Type B pancreatic cell (in vitro differentiated cells): Measurements from ENCODE around the gene ADPRH. TPM values are rescaled to one million over a fixed set of nuclear protein-coding genes. Genes with fewer than 3 reads are reported as not detected.

Experiments used
- DNase-seq: peaks from one replicate; pipeline ENCODE4 v3.0.0; 2021; ENCODE audit warnings: mixed read lengths; ENCODE audit not compliant: unreplicated experiment; ENCODE audit errors: extremely low spot score
- H3K27ac Mint-ChIP-seq: 2 replicates; pipeline ENCODE4 v1.8.0; 2021; ENCODE audit warnings: mild to moderate bottlenecking, mixed read lengths
- H3K27me3 Mint-ChIP-seq: 2 replicates; pipeline ENCODE4 v1.8.0; 2021; ENCODE audit warnings: mixed read lengths
- H3K36me3 Mint-ChIP-seq: 2 replicates; pipeline ENCODE4 v1.8.0; 2021; ENCODE audit warnings: mixed read lengths
- H3K4me1 Mint-ChIP-seq: one replicate; pipeline ENCODE4 v1.8.0; 2021; ENCODE audit warnings: mixed read lengths; ENCODE audit not compliant: unreplicated experiment
- H3K4me3 Mint-ChIP-seq: 2 replicates; pipeline ENCODE4 v1.8.0; 2021; ENCODE audit warnings: mild to moderate bottlenecking, mixed read lengths
- H3K9me3 Mint-ChIP-seq: 2 replicates; pipeline ENCODE4 v1.8.0; 2021; ENCODE audit warnings: mixed read lengths
- CTCF ChIP-seq: fragments of 200-600 bp; sonication (generic); conservative IDR thresholded peaks from 2 replicates; pipeline ENCODE4 v1.5.0; 2021; ENCODE audit warnings: antibody characterized with exemption, mild to moderate bottlenecking
- total RNA-seq: library from RNA; stranded (reverse); gene quantifications from 2 replicates; pipeline ENCODE4 v1.2.1, GENCODE V29; 2021; ENCODE audit warnings: low replicate concordance

Gene ADPRH
- total RNA-seq, 1 donor from 2014 or later = 2.9 TPM

GRCh38 chr3:119624002-119624720, 44.9 kb downstream of the ADPRH start:
- no peak overlapping the region for H3K27ac Mint-ChIP-seq
- DNase-seq = no peak
- H3K36me3 Mint-ChIP-seq = no peaks in the 10 kb centered on the region
- no peak for TF ChIP-seq CTCF
- no peaks in the 10 kb centered on the region for H3K9me3 Mint-ChIP-seq
- H3K4me1 Mint-ChIP-seq = peaks cover 4% of the 10 kb centered on the region
- H3K4me3 Mint-ChIP-seq = no peak overlapping the region
- H3K27me3 Mint-ChIP-seq = peaks cover 3% of the 10 kb centered on the region

DNA sequence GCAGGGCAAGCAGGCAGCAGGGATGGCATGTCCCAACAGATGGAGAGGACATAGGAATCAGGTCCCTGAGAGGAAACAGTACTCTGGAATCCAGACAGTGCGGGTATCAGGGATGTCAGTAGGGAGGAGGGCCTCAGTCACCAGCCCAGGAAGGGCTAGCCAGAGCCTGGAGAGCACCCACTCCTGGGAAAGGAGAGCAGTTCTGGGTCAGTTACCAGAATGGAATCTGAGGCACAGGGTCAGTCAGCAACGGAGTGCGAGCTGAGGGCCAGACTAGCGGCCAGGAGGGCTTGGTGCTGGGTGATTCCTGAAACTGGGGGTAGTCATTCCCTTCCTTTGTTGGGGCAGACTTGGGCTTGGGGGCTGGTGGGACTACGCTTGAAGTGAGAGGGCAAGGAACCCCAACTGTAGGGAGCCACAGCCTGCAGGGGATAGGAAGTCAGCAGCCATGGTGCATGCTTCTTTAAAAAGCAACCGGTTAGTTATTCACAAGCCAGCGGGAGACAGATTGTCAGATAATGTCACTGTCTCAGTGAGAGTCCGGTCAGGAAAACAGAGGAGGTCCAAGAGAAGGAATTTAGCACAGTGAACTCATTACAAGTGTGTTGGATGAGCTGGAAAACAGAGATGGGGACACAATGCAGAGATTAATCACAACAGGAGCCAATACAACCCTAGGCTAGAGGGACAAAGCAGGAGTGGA, 46.3 kb downstream of the ADPRH start:
- no peaks in the 10 kb centered on the region for H3K9me3 Mint-ChIP-seq
- H3K36me3 Mint-ChIP-seq = no peaks in the 10 kb centered on the region
- H3K4me3 Mint-ChIP-seq = no peak overlapping the region
- H3K27me3 Mint-ChIP-seq = peaks cover 3% of the 10 kb centered on the region
- no peak for TF ChIP-seq CTCF
- H3K27ac Mint-ChIP-seq = peak overlapping the region; percentile 21
- peaks cover 10% of the 10 kb centered on the region for H3K4me1 Mint-ChIP-seq
- DNase-seq = no peak

DNA sequence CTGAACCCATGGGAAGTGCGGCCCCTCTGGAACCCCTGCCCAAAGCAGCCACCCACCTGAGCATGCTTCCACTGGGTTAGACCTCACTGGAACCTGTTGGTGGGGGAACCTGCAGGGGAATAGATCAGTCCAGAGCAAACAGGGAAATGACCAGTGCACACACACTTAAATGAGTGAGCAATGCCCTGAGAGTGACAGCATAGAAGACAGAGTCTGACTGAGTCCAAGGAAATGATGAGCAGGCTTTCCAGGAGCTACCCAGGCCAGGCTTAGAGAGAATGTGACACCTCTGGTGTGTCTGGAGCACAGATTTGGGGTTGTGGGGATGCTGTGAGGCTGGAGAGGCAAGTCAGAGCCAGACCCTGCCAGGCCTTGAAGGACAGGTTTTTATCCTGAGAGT, 46.9 kb downstream of the ADPRH start:
- no peak for DNase-seq
- Mint-ChIP-seq H3K4me3 (no peak overlapping the region), H3K27ac (no peak overlapping the region), H3K4me1 (peaks cover 15% of the 10 kb centered on the region), H3K36me3 (no peaks in the 10 kb centered on the region), H3K27me3 (peaks cover 3% of the 10 kb centered on the region), H3K9me3 (no peaks in the 10 kb centered on the region)
- TF ChIP-seq CTCF = no peak

- Mint-ChIP-seq H3K36me3 (no peaks in the 10 kb centered on the region), H3K27me3 (peaks cover 3% of the 10 kb centered on the region), H3K4me1 (peaks cover 24% of the 10 kb centered on the region), H3K4me3 (no peak overlapping the region), H3K27ac (no peak overlapping the region), H3K9me3 (no peaks in the 10 kb centered on the region)
- no peak for DNase-seq
- TF ChIP-seq CTCF = no peak
These were observed 48.2 kb downstream of the ADPRH start for GRCh38 chr3:119627461-119627860.

DNA sequence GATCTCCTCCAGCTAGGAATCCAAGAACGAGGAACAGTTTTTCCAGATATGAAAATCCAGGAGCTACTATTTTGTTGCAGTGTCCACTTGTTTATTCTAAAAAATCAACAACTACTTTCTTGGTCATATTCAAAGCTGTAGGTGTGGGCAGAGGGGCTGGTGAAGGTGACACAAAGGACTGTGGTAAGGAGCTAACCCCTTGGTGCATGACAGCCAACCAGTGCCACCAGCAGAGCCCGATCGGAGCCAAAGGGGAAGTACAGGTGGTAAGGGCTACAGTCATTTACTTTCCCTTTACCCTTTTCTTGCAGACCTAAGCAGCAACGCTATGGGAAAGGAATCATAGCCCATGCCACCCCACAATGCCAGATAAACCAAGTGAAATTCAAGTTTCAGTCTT, 49.1 kb downstream of the ADPRH start:
- H3K27ac Mint-ChIP-seq = no peak overlapping the region
- H3K9me3 Mint-ChIP-seq = no peaks in the 10 kb centered on the region
- H3K36me3 Mint-ChIP-seq = no peaks in the 10 kb centered on the region
- DNase-seq = no peak
- H3K27me3 Mint-ChIP-seq = peaks cover 3% of the 10 kb centered on the region
- H3K4me3 Mint-ChIP-seq = no peak overlapping the region
- no peak for TF ChIP-seq CTCF
- H3K4me1 Mint-ChIP-seq = peaks cover 24% of the 10 kb centered on the region
